Tibial nerve (tissue), 4 donors: Measurements from ENCODE around the gene RREB1.

Experiments used
- CTCF ChIP-seq, 5 experiments: fragments of 200-600 bp in 3 of 5; fragments of 450-650 bp in 2 of 5; sonication (generic) in 3 of 5; IDR thresholded peaks; one replicate each; pipeline ENCODE4 v1.5.1; 2016 to 2019; ENCODE audit warnings: antibody characterized with exemption in 5 of 5, mild to moderate bottlenecking in 3 of 5, moderate library complexity in 2 of 5
- EP300 ChIP-seq, 2 donors: sonication (generic); formaldehyde crosslinking; IDR thresholded peaks; one replicate each; pipeline ENCODE4 v1.6.1; 2017; ENCODE audit warnings: antibody characterized with exemption in 2 of 2, mild to moderate bottlenecking in 1 of 2
- POLR2A ChIP-seq, 2 donors: fragments of 450-650 bp; IDR thresholded peaks; one replicate each; pipeline ENCODE4 v1.6.1; 2017; ENCODE audit warnings: antibody characterized with exemption in 2 of 2, mild to moderate bottlenecking in 2 of 2, moderate library complexity in 2 of 2

- TF ChIP-seq POLR2A (IDR thresholded peaks at IDR 0.05) (no peak), CTCF (IDR thresholded peaks at IDR 0.05) (no peak), EP300 (IDR thresholded peaks at IDR 0.05) (no peak)
Observed at GRCh38 chr6:7147051-7147671, 39.4 kb downstream of the RREB1 start.
